ENCODE measurements around the gene SYP. TPM values are rescaled to one million over a fixed set of nuclear protein-coding genes. Genes with fewer than 3 reads are reported as not detected.

The SYP gene
- total RNA-seq, 4 donors from 2014 or later: 1.1 to 7.6 (median 5.0) TPM

- intact Hi-C loops (cut with DNase I; ENCODE audit: low total_unique reads): no loop called here
- no peaks in the 10 kb centered on the region for H3K4me1 ChIP-seq
- no peaks in the 10 kb centered on the region for H3K36me3 ChIP-seq
- 80% methylated on average over 14 of the region's 14 CpGs; no CpG with 5 or more reads in 1 of the 2 donors for WGBS, 2 donors (ENCODE audit: low coverage in 1 of 2)
- no peaks in the 10 kb centered on the region for H3K27me3 ChIP-seq
- no peak overlapping the region for H3K4me3 ChIP-seq
- no peak for TF ChIP-seq POLR2AphosphoS5 (IDR thresholded peaks at IDR 0.05)
- TF ChIP-seq CTCF (IDR thresholded peaks at IDR 0.05): no peak
- TF ChIP-seq EP300 (IDR thresholded peaks at IDR 0.05; ENCODE audit: low read depth): no peak
- TF ChIP-seq POLR2A (IDR thresholded peaks at IDR 0.05): no peak
- in situ Hi-C loops (cut with MboI; ENCODE audit: low pct_ligation_motif_present in 1 of 4, low pct_unique_long_range_greater_than_20kb in 1 of 4, low sequenced_read_pairs in 3 of 4): no loop called here
- H3K9me3 ChIP-seq: no peaks in the 10 kb centered on the region
- H3K27ac ChIP-seq: no peak overlapping the region
- no peak for DNase-seq
Observed at GRCh38 chrX:49225858-49226257, 25.9 kb upstream of the SYP start.

GRCh38 chrX:49221868-49222267, 21.9 kb upstream of the SYP start:
- intact Hi-C loops (cut with DNase I; ENCODE audit: low total_unique reads): no loop called here
- H3K9me3 ChIP-seq: no peaks in the 10 kb centered on the region
- H3K4me1 ChIP-seq: no peaks in the 10 kb centered on the region
- H3K4me3 ChIP-seq: no peak overlapping the region
- no peak for TF ChIP-seq CTCF (IDR thresholded peaks at IDR 0.05)
- TF ChIP-seq EP300 (IDR thresholded peaks at IDR 0.05; ENCODE audit: low read depth): no peak
- no peak for TF ChIP-seq POLR2A (IDR thresholded peaks at IDR 0.05)
- TF ChIP-seq POLR2AphosphoS5 (IDR thresholded peaks at IDR 0.05): no peak
- in situ Hi-C loops (cut with MboI; ENCODE audit: low pct_ligation_motif_present in 1 of 4, low pct_unique_long_range_greater_than_20kb in 1 of 4, low sequenced_read_pairs in 3 of 4): no loop called here
- no peak overlapping the region for H3K27ac ChIP-seq
- WGBS, 2 donors (ENCODE audit: low coverage in 1 of 2): 57 to 64% methylated on average over 1 to 2 of the region's 2 CpGs
- H3K27me3 ChIP-seq: no peaks in the 10 kb centered on the region
- DNase-seq: no peak
- H3K36me3 ChIP-seq: no peaks in the 10 kb centered on the region

- intact Hi-C loops (cut with DNase I; ENCODE audit: low total_unique reads): no loop called here
- Histone ChIP-seq H3K9me3 (no peaks in the 10 kb centered on the region), H3K4me1 (no peaks in the 10 kb centered on the region), H3K27ac (no peak overlapping the region), H3K36me3 (no peaks in the 10 kb centered on the region), H3K4me3 (no peak overlapping the region), H3K27me3 (no peaks in the 10 kb centered on the region)
- TF ChIP-seq POLR2A (IDR thresholded peaks at IDR 0.05): no peak
- no peak for TF ChIP-seq EP300 (IDR thresholded peaks at IDR 0.05; ENCODE audit: low read depth)
- no peak for TF ChIP-seq CTCF (IDR thresholded peaks at IDR 0.05)
- TF ChIP-seq POLR2AphosphoS5 (IDR thresholded peaks at IDR 0.05): no peak
- in situ Hi-C loops (cut with MboI; ENCODE audit: low pct_ligation_motif_present in 1 of 4, low pct_unique_long_range_greater_than_20kb in 1 of 4, low sequenced_read_pairs in 3 of 4): no loop called here
- no peak for DNase-seq
Observed at GRCh38 chrX:49220100-49220499, 20.1 kb upstream of the SYP start.

- Histone ChIP-seq H3K4me3 (no peak overlapping the region), H3K4me1 (no peaks in the 10 kb centered on the region), H3K27ac (no peak overlapping the region), H3K36me3 (no peaks in the 10 kb centered on the region), H3K9me3 (no peaks in the 10 kb centered on the region), H3K27me3 (no peaks in the 10 kb centered on the region)
- intact Hi-C loops (cut with DNase I; ENCODE audit: low total_unique reads): no loop called here
- no peak for DNase-seq
- TF ChIP-seq CTCF (IDR thresholded peaks at IDR 0.05) (no peak), POLR2A (IDR thresholded peaks at IDR 0.05) (no peak), POLR2AphosphoS5 (IDR thresholded peaks at IDR 0.05) (no peak), EP300 (IDR thresholded peaks at IDR 0.05; ENCODE audit: low read depth) (no peak)
- in situ Hi-C loops (cut with MboI; ENCODE audit: low pct_ligation_motif_present in 1 of 4, low pct_unique_long_range_greater_than_20kb in 1 of 4, low sequenced_read_pairs in 3 of 4): no loop called here
- 81 to 83% methylated on average over 1 to 14 of the region's 14 CpGs for WGBS, 2 donors (ENCODE audit: low coverage in 1 of 2)
Observed at GRCh38 chrX:49214996-49215526, 15.1 kb upstream of the SYP start.
